G401.6 (cell line): ENCODE measurements around the gene CASQ1.

ENCODE experiments used
- FAIRE-seq: peaks from 2 replicates; lab custom pipeline; 2012; peaks lifted over from hg19 to GRCh38; lab: Jason Lieb, UNC

CASQ1 gene

DNA sequence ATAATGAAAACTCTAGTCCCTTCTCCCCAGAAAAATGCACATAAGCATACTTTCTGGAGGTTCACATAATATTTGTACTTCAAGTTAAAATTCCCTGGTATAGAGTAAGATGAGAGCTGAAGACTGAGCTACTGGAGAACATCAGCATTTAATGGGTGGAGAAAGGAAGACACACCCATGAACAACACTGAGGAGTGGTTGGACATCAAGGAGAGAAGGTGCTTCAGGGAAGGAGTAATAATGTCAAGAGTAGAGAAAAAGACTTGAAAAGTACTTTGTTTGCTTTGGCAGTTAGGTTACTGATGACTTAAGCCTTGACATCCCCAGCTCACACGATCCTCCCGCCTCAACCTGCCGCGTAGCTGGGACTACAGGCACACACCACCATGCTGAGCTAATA lies 36.7 kb downstream of the CASQ1 start:
- no peak for FAIRE-seq

DNA sequence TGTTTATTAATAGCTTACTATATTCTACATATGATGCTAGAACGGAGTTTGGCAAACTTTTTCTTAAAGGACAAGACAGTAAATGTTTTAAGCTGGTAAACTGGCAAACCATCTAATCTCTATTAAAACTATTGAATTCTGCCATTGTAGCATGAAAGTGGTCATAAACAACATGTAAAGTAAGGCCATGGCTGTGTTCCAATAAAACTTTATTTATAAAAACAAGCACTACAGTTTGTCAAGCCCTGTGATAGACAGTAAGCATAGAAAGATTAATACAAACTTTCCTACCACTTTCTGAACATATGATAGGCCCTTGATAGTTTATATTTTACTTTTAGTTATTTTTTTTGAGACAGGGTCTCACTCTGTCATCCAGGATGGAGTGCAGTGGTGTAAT lies 37.2 kb downstream of the CASQ1 start:
- FAIRE-seq, result no peak

DNA sequence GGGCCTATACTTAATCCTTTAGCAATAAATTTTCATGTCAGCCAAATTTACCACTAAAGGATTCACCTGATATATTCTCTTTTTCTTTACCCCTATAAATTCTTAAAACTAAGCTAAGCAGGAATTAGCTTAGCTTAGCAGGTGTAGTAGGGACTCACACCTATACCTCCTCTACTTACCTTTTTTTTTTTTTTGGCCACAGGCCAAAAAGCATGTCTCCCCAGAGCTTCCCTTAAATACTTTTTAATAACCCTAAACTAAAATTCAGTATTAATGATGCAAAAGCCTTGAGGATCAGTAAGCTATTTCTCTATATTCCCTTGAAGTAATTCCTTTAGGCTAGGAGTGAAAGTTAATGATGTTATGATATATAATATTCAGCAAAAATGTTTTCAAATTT lies 38.1 kb downstream of the CASQ1 start:
- FAIRE-seq, result no peak

DNA sequence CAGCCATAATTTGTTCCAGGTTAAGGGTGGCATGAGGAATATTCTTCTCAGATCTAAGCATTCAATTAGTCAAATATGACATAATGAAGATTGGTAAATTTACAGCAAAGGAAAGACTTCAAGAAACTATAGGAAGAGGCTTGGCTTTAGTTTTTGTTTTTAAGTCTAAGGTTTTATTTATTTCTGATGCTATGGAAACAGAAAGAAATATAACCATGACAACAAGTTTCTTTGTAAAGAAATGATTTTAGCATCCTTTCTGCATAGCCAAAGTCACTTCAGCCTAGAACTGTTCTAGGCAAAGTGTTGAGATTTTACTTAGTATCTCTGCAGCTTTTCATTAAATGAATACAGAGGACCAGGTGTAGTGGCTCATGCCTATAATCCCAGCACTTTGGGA lies 42.5 kb downstream of the CASQ1 start:
- FAIRE-seq, result no peak

DNA sequence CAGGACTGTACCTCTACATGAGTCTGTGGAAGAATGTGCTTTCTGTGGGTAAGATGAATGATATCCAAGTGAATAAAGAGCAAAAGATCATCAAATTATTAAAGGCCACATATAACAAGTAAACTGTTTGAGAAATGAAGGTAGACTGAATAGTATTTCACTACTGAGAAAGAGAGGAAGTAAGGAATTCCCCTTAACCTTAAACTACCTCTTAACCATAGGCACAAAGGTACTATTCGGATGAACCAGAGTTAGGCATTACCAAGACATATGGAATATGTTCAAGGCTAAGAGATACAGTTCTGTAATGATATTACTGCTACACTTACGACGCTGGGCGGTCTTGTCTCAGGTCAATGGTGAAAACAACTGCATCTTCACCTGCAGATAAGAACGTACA lies 46.4 kb downstream of the CASQ1 start:
- no peak for FAIRE-seq

DNA sequence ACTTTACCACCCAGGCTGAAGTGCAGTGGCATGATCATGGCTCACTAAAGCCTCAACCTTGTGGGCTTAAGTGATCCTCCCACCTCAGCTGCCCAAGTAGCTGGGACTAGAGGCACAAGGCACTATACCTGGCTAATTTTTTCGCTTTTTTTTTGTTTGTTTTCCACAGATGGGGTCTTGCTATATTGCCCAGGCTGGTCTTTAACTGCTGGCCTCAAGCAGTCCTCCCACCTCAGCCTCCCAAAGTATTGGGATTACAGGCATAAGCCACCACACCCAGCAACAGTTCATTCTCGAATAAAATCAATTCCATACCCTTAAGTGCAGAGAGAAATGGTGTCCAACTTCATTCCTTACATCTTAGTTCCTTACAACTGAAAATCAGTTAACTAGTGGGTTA lies 47.2 kb downstream of the CASQ1 start:
- no peak for FAIRE-seq

DNA sequence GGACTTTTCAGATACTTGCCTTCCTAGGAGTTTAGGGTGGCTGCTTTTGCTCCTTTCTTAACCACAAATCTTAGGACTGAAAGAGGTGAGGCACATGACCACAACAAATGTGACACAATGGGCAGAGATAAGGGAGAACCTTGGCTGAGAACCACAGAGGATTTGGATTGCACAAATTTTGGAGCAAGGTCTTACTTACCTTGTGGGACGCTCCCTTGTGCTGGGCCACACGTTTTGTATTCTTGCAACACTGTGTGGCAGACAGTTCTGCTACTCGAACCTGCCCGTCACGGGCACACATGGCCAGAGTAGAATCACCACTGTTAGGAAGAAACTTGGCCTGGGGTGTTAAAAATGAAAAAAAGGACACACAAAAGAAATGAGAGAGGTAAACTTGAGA lies 48.0 kb downstream of the CASQ1 start:
- no peak for FAIRE-seq

DNA sequence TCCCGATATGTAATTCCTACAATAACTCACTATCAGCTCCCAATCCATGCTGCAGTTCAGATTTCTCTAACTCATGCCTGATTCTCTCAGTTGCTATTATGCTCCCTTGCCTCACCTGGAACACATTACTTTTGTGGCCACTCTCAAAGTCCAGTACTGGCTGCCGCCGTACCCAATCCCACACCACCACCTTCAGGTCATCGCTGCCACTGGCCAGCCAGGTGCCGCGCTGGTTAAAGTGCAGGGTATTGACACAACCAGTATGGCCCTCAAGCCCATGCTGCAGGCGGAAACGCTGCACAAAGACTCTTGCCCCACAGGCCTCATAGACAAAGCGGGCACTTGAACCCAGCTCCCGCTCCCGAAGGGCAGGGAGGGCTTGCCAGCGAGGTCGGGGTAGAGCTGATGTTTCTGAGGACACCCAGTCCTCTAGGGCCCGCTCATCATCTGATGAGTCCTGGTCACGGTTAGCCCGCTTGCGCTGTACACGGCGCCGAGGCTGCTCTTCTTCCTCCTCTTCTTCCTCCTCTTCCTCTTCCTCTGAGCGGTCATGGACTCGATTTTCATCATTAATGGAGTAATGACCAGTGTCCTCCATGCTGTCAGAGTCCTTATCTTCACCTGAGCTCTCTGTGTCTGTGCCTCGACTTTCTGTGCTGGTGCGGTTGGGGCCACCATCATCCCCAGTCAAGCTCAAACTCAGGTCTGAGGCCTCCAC lies 49.4 kb downstream of the CASQ1 start:
- no peak for FAIRE-seq

DNA sequence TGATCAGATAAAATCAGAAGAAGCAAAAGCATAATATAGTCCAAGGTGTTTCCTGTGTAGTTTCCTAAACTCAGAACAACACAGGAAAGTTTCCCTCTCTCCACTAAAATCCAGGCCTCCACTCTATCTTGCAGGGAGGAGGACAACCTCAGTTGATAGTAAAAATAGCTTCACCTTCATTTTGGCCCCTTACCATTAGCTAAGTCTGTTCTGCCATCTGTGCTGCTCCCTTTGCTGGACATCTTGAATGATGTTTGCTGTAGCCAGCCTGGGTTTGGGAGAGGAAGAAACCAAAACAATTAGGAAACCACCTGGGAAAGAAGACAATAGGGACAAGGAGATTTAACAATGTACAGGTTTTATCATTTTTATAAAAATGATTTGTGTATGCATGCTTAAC lies 53.4 kb downstream of the CASQ1 start:
- no peak for FAIRE-seq

DNA sequence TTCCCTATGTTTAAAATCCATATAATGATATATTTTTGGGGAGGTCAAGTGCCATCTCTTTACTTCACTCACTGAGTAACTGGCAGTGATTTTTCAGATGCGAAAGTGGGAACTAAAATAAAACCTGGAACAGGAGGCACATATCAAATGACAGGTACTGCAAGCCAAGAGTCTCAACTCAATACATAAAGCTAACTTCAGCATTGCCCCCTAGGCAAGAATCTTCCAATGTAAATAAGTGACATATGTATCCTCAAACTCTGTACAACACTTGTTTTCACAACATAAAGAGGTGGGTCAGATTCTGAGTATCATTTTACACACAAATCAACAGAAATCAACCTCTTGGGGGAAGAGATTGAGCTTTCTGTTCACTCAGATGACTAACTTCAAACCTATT lies 53.8 kb downstream of the CASQ1 start:
- FAIRE-seq, result no peak

DNA sequence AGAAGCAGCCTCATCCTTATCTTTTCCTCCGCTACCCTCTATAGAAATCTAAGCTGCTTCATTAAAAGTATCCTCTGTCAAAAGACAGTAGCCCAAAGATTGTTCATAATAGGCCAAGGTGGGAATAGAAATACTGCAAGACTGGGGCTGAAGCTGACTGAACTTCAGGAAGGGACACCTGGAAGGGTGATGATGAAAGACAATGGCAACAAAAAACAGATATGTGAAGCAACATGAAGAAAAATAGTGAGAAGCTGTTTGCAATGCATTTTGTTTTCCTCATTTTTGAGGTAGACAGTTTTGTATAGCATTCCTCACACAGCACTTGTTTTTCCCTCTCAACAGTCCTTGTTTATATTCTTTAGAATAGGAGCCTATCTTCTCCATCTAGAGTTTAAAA lies 55.1 kb downstream of the CASQ1 start:
- FAIRE-seq, result no peak

DNA sequence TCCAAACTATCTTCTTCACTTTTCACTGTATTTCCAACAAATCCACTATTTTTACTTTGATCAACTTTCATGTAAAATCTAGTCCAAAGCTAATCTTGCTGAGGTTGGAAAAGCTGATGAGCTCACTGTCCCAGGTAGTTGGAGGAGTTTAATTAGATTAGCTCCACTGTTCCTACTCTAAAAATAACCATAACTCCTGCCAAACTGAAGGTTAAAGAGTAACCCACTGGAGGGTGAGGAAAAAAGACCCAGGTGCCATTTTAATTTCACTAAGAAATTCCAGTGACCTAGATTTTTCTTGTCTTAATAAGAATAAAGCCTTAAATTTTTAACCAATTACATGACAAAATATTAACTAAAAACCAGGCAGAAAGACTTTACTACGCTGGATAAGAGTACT lies 56.7 kb downstream of the CASQ1 start:
- FAIRE-seq, result no peak

DNA sequence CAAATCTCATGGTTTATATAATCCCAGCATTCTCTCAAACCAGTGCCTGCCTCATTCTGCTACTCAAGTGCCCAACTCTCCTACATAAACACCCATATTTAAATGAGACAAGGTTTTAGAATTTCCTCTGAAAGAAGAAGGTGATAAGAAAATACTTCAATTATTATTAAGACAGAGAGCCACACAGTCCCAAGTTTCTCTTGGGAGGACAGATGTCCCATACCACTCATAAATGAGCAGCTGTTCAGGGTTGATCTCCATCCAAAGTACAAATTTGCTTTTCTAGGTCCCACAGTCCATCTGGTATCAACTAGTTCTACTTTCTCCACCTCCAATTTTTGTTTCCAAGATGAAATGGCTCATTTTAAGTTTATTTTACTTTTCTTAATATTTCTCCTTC lies 60.6 kb downstream of the CASQ1 start:
- FAIRE-seq, result no peak
